Stimulated activated CD8-positive, alpha-beta memory T cell treated with anti-CD3 and anti-CD28 coated beads, Interleukin-2, amount 100 ng/mL, for 48 hours (primary cell): Measurements from ENCODE around the gene PARP16.
A peak's percentile ranks its signal among the peaks of the same experiment; 100 is the strongest.

Source experiments
- DNase-seq, 2 donors: peaks; one replicate each; pipeline ENCODE4 v3.0.0-alpha.2; 2020; ENCODE audit warnings: low read depth in 2 of 2

Gene PARP16

GRCh38 chr15:65311760-65312159 is 25.1 kb upstream of the PARP16 start:
- no peak for DNase-seq

GRCh38 chr15:65310431-65311137 is 23.9 kb upstream of the PARP16 start:
- DNase-seq = no peak

DNA sequence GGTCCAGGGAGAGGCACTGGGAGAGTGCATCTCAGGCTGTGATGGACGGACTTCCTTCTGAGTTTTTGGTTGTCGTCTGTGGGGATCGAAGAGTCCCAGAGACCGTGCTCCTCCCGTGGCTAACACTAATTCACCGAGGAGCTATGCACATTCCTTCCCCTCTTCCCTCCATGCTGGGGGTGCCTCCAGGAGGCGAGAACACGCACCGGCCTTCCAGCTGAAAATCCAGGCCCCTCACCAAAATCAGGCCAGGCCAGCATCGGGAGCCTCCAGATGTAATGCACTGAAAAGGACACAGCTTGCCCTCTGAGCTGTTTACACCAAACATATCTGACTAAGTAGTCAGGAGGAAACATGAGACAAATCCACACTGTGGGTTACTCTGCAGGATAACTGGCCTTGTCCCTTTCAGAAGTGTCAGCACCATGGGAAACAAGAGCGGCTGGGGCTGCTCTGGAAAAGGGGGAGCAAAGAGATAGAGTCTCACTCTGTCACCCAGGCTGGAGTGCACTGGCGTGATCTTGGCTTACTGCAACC is 23.3 kb upstream of the PARP16 start:
- DNase-seq = no peak

GRCh38 chr15:65307978-65308377 is 21.3 kb upstream of the PARP16 start:
- DNase-seq = no peak

DNA sequence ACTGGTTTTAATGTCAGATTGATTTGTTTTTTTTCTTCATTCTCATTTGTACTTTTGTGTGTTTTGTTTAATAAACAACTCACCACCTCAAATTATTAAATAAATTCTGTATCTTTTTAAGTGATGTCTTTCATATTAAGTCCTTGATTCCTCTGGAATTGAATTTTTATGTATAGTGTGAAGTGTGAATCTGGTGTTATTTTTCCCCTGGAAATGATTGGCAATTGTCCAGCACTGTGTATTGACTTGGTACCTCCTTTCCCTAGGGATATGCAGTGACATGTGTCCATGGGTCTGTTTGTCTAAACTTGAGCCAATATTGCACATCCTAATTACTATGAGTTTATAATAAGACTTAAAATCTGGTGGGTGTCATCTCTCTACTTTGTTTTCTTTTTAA is 19.9 kb upstream of the PARP16 start:
- no peak for DNase-seq

DNA sequence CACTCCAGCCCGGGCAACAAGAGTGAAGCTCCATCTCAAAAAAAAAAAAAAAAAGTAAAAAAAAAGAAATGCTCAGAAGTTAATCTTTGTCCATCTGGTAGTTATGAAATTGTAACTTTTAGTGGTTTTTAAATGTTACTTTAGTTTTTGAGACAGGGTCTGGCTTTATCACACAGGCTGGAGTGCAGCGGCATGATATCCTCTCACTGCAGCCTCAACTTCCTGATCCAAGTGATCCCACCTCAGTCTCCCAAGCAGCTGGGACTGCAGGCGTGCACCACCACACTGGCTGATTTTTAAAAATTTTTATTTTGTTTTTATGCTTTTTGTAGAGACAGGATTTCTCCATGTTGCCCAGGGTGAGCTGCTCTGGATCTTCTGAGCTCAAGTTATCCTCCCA is 19.1 kb upstream of the PARP16 start:
- DNase-seq = no peak

GRCh38 chr15:65305150-65305758 is 18.6 kb upstream of the PARP16 start:
- DNase-seq = no peak

DNA sequence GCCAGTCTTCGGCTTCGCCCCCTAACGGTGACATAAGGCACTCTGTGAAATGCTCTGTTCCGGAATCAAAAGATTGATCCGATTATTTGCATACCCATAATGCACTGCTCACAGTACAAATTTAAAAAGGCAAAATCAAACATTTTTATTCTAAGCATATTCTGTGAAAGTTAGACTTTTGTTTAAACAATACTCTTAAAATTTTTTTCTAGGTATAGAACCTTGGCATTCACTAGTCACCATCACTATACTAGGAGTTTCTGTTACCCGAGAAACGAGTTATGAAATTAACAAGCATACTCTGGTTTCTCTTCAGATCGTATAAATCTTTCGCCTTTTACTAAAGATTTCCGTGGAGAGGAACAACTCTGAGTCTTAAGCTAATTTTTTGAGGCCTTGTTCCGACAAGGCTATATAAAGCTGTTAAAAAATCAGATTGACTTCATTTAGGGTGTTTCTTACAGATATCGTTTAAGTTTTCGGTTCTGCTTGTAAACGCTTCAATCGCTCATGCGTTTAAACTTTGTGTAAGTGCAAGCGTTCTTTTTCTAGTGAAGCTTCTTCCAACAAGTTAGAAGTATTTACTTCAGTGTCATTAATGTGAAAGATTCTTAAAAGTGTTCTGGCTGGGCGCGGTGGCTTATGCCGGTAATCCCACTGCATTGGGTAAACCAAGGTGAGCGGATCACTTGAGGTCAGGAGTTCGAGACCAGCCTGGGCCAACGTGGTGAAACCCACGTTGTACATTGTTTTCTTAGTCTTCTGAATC is 17.9 kb upstream of the PARP16 start, which contains the start of gene RNU5B-1:
TSS of gene RNU5B-1 (plus strand) at position 297 of the 769 bp plus-strand sequence.
- peak; percentile 68 to 74 for DNase-seq

- DNase-seq = no peak
Measured at GRCh38 chr15:65303687-65304380, 17.2 kb upstream of the PARP16 start.

DNA sequence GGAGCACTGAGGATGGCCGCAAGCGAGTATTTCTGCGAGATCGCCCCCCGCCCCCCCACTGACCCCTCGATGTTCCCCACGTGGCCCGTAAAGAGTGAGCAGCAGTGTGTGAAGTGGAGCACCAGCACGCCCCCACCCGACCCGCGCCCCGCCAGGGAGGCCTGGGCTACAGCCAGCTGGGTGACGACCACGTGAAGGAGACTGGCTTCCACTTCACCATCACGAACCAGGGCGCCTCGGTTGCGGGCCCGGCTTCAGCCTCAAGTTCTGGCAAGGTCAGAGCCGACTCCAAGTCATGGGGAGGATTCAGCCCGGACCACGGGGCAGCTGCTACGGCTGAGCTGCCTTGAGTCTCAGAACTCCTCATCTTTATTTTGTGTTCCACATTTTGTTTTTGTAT is 15.4 kb upstream of the PARP16 start:
- DNase-seq = no peak

- DNase-seq = no peak
Measured at GRCh38 chr15:65300924-65301441, 14.3 kb upstream of the PARP16 start.

DNA sequence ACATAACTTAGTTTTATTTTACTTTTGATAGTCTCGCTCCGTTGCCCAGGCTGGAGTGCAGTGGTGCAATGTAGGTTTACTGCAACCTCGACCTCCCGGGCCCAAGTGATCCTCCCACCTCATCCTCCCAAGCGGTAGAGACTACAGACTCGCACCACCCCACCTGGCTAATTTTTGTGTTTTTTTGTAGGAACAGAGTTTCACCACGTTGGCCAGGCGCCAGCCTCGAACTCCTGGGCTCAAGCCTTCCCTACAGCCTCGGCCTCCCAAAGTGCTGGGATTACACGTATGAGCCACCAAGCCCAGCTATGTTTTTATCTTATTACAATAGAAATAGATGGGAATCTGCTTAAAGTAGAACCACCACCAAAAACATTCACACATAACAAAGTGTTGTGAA is 12.0 kb upstream of the PARP16 start:
- DNase-seq = no peak

DNA sequence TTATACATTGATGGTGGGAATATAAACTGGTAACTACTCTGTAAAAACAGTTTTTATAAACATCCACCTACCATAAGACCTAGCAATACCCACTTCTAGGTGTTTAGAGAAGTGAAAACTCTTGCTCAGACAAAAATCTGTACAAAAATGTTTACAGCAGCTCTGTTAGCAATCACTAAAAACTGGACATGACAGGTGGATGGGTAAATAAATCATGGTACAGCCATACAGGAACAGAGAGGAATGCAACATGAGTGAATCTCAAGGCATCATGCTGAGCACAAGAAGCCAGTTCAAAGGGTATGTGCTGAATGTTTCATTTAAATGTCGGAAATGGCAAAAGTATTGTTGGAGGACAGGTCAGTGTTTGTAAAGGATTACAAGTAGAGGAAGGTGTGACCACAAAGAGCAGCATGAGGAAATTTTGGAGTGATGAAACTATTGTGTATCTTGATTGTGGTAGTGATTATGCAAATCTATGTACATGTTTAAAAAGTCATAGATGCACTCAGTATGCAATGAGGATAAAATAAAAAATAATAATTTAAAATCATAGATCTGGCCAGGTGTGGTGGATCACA is 6.3 kb upstream of the PARP16 start:
- DNase-seq = no peak

DNA sequence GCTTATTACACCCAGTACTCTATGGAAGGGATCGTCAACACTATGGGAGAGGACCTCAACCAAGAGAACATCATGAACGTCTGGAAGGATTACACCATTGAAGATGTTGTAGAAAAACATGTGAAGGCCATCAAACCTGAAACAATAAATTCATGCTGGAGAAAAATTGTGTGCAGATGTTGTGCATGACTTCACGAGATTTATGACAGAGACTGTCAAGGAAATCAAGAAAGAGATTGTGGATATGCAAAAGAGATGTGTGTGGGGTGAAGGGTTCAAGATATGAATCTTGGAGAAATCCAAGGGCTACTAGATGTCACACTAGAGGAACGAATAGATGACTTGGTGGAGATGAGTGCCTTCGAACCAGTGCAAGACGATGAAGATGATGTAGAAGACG is 3.5 kb upstream of the PARP16 start:
- DNase-seq = no peak

DNA sequence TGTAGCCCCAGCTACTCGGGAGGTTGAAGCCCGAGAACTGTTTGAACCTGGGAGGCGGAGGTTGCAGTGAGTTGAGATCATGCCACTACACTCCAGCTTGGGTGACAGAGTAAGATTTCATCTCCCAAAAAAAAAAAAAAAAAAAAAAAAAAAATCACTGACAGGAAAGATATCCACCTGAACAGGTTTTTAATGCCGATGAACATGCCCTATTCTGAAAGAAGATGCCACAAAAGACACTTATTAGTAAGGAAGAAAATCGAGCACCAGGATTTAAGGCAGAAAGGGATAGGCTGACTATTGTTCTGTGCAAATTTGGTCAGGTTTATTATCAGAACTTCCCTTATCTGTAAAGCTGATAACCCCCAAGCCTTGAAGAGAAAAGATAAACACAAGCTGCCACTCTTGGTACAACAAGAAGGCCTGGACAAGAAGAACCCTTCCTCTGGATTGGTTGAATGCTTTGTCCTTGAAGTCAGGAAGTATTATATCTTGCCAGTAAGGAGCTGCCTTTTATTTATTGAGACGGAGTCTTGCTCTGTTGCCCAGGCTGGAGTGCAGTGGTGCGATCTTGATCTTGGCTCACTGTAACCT is 2.7 kb upstream of the PARP16 start:
- no peak for DNase-seq

DNA sequence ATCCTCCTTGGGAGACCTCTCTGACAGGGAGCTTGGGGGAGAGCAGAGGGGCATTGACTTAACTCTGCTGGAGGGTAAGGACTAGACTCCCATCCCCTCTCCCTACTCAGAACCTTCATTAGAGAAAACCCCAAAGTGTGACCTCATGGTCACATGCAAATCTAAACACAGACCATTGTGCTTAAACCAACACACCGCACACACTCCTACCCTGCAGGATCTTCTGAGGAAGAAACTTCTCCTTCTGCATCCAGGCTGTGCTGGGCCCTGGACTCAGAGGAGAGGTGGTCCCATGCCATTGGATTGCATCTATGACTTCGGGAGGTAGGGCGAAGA is 805 bp upstream of the PARP16 start:
- no peak for DNase-seq

DNA sequence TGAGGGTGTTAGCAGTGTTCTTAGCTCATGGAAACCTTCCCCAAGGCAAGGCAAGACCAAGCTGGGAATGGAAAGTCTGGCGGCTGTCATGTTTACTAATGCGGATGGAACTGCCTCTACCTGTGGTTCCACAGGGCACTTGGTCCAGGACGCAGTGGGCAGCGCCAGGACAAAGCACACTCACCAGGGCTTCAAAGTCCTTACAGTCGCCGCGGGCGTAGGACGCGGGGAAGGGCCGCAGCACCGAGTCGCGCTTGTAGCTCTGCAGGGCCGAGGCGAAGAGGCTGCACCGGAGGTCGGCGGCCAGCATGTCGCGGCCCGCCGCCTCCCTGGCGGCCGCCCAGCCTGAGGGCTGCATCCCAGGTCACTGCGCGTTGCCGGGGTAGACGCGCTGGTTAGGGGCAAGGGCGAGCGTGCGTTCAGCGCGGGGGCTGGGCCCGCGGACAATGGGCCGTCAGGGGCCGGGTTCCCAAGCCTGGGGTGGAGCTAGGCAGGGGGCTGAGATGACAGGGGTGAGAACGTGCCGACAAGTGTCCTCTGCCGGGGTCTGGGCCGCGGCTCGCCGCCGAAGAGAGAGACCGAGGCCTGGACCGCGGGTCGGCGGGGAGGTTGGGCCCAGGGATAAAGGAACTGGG is 497 bp downstream of the PARP16 start:
- no peak for DNase-seq

DNA sequence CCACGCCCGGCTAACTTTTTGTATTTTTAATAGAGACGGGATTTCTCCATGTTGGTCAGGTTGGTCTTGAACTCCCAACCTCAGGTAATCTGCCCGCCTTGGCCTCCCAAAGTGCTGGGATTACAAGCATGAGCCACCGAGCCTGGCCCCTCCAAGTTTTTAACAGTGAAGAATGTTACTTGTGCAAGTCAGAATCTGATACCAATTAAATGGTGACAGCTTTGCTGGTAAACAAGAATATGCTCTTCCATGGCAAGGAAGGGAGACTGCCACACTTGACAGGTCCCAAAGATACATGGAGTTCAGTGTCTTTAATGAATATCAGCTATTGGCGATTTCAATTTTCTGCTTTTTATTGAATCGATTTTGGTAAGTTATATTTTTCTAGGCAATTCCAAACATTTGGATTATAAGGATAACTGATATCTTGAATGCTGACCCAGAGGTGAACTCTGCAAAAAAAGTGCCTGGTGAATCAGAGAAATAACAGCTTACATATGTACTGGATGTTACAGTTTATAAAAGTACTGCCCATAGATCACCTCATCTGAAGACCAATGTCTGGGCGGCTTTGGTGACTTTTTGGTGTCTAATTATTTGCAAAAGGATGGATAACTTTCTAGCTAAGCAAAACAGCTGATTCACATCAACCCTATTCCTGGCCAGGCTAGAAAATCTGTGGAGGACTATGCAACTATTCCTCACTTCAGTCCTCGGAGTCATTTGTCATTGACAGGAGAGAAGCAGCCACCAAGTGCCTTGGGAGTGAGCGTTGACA is 1.2 kb downstream of the PARP16 start:
- DNase-seq = no peak

- no peak for DNase-seq
Measured at GRCh38 chr15:65278480-65278879, 8.2 kb downstream of the PARP16 start.

- no peak for DNase-seq
Measured at GRCh38 chr15:65277015-65277414, 9.7 kb downstream of the PARP16 start.
